GM21381 (cell line): Measurements from ENCODE around the gene CTDSPL.
"Not testable (repeated sequence)": the region's sequence is repeated elsewhere in the genome, so short reads cannot be mapped to it uniquely, and the experiment has no call there.

ENCODE experiments used
- ATAC-seq: cut with Tn5 transposase; IDR thresholded peaks from one replicate; pipeline ENCODE4 v1.9.1; 2021; ENCODE audit warnings: mild to moderate bottlenecking, moderate library complexity; ENCODE audit not compliant: unreplicated experiment

Gene CTDSPL

DNA sequence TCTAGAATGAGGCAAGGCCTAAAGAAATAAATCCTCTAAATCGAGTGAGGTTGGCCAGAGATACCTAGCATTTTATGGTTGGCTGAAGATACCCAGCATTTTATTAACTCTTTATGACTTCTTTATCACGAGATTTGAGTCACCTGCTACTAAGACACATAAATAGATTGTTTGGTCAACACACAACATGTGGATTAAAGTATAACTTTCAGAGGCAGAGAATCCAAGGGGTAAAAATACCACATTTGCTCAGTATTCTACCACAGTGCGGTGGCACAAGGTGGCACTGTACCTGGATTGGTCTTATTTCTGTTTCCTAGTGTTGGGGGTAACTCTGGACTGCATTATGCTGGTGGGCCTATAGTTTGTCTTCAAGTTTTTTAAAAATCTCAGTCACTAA is 102.0 kb downstream of the CTDSPL start:
- no peak for ATAC-seq

DNA sequence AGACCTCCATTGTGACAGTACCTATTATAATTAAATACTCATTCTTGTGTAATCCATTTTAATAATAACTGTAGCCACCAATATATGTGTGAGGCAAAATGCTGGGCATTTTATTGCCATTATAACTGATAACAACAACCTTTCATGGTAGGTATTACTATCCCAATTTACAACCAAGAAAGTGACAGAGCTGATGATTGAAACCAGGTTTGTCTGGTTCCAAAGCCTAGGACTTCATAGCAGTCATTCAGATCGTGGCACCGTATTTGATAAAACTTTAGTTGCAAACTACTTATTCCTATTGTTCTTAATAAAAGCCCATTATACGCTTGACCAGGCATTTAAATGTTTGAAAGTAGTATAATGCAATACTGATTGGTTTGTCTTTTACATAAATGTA is 102.5 kb downstream of the CTDSPL start:
- no peak for ATAC-seq

DNA sequence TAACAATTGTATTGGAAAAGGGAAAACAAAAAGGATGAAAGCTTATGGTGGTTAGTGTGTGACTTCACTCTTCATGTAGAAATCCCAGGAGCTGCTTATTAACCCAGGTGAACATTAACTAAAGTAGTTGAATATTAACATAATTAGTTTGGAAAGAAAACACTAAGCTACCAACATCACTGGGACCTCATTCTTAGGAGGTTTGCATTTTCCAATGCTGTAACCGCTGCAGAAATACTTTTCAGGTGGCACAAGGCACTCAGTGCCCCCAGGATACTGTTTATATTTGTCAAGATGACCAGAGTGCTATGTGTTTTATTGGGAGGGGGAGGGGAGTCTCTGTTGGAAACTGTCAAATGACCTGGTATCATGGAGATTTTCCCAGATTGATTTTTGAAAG is 103.0 kb downstream of the CTDSPL start:
- no peak for ATAC-seq

DNA sequence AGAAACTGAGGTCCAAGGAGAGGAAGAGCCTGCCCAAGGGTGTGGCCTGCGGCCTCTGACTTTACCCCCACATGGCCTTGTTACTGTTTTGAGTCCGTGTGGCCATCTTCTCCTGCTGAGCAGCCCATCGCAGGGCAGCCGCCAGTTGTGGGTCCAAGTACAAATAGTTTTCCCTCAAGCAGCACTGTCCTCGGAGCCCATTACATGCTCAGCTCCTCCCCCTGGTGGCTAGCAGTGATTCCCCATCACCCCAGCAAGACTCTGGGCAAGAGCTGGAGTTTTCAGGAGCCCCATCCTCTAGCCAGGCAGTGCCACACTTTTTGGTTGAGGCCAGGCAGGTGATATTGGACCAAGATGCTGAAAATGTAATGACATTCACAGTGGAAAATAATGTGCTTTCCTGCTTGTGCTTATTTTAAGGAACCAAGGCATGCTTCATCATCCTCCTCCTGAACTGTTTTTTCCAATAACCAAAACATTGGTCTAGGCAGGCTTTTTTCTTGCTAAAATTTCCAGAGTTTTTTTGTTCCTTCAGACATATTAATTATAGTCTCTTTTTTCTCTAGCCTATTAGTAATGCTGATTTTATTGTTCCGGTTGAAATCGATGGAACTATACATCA is 105.7 kb downstream of the CTDSPL start:
- peak; percentile 69 for ATAC-seq

DNA sequence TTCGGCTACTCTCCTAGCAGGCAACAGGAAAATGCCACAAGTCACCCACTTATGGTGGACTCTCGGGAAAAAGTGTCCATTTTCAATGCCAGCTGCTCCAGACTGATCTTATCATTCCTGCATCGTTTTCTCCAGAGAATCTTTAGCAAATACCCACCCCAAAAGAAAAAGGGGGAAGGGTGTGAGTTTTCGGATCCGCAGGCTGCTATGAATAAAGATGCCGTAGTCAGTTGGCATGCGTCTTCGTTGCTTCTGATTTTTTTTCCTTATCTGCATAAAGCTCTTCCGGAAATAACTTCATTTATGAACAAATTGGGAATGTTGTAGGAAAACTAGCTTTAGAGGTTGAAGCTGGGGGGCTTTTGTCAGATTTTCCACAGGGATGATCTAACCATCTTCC is 106.5 kb downstream of the CTDSPL start:
- no peak for ATAC-seq

DNA sequence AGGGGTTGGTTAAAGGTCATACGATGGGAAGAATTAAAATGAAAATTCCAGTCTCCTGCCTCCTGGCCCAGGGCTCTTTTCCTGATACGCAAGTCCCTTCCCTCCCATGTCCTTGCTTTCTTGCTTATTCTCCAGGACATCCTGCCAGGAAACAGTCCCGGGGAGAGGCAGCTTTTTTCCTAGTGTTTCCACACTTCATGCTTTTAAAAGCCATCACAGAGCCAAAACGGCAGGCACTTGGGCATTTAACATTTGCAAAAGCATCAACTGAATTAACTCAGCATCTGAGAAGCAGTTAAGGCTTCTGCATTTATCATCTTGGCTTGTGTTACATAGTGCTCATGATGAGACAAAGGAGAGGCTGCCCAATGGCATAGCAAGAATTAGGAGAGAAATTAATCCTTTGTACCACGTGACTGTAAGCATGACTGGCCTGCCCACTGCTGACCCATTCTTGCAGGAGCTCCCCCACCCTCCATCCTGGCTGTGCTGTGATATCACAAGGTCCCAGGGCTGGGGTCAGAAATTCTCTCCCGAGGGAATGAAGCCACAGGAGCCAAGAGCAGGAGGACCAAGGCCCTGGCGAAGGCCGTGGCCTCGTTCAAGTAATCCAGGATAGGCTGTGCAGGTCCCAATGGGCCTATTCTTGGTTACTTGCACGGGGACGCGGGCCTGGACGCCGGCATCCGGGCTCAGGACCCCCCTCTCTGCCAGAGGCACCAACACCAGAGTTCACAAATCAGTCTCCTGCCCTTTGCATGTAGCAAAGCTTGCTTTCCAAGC is 107.3 kb downstream of the CTDSPL start:
- no peak for ATAC-seq

DNA sequence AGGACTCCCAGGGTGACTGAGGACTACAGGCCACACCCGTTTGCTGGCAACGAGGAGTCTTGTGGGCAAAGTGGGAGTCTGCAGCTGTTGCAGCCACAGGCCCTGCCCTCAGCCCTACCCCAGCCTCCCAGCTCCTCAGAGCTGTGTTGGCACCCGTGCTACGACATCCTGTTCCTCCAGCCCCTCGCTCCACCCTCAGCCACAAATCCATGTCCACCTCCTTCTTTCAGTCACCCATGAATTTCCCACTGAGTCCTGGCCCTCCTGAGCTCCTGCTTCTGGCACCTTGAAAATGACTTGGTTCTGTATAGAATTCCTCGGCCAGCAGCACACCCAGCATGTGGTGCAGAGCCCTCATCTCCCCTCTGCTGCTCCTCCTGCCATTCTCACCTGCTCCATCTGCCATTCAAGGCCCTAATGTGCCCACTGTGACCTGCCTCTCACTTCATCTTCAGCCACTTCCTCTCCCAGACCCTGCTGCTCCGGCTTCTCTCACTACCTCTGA is 108.0 kb downstream of the CTDSPL start:
- no peak for ATAC-seq

DNA sequence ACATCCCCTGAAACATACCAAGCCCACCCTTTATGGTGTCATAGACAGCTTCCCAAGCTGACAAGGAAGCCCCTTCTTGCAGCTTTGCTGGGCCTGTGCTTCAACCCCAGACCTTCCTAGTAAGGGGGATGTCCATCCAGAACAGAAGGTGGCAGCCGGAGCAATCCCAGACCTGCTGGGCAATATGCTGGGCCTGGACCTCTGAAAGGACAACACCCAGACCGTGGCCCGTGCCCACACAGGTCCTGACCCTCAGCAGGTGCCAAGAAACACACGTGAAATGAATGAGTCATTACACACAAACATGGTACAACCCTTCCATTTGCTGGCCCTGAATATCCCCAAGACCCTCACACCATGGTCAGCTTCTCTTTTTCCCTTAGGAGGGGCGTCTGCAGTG is 109.1 kb downstream of the CTDSPL start:
- no peak for ATAC-seq

DNA sequence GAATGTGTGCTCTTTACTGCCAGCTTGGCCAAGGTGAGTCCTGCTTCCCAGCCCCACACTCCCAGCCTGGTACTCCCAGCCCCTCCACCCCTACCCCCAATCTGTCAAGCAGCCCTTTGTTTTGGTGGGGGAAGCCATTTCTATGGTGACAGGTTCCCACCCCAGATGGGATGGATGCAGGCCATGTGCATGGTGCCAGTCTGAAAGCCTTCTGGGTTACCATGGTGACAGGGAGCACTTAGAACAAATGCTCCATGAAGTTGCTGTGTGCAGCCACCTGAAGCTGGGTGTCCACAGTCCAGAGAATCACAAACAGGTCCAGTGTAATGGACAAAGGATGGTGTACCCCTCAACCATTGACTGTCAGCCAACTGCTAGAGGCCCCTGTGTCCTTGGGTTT is 109.8 kb downstream of the CTDSPL start:
- ATAC-seq: no peak

DNA sequence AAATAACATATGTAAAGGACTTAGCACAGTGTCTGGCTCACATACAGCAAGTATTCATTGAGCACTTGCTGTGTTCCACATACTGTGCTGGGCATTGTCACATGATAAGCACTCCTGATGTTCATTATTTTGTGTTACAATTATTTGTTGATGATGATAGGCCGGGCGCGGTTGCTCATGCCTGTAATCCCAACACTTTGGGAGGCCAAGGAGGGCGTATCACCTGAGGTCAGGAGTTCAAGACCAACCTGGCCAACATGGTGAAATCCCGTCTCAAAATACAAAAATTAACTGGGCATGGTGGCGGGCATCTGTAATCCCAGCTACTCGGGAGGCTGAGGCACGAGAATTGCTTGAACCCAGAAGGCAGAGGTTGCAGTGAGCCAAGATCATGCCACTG is 110.4 kb downstream of the CTDSPL start:
- ATAC-seq: not testable (repeated sequence)

DNA sequence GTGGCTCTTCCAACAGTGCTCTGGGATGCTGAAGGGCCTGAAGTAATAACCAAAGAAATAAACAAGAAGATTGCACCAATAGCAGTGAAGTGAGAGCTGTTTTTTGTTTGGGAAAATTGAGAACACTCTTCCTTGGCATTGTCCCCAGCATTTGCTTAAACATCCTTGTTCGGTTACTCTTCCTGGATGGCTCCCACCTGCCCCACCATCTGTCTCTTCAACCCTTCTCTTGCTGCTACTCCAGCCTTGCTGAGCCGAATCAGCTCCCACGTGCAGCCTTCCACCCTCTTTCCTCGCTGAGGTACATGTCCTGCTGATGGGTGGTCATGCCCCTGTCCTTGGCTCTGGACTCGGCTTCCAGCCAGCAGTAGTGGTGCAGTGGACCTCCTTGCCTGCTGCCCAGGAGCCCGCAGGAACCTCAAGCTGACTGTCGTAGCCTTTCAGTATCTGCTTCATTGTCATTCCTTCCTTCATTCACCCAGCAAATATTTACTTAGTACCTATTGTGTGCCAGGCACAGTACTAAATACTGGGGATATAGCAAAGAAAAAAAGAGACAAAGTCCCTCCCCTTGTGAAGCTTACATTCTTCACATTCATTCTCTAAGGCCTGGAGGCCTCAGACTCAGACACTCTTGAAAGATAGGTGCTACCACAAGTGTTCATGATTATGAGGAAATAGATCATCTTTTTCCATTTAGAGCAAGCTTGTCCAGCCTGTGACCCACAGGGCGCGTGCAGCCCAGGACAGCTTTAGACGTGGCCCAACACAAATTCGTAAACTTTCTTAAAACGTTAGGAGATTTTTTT is 111.8 kb downstream of the CTDSPL start:
- ATAC-seq: no peak

DNA sequence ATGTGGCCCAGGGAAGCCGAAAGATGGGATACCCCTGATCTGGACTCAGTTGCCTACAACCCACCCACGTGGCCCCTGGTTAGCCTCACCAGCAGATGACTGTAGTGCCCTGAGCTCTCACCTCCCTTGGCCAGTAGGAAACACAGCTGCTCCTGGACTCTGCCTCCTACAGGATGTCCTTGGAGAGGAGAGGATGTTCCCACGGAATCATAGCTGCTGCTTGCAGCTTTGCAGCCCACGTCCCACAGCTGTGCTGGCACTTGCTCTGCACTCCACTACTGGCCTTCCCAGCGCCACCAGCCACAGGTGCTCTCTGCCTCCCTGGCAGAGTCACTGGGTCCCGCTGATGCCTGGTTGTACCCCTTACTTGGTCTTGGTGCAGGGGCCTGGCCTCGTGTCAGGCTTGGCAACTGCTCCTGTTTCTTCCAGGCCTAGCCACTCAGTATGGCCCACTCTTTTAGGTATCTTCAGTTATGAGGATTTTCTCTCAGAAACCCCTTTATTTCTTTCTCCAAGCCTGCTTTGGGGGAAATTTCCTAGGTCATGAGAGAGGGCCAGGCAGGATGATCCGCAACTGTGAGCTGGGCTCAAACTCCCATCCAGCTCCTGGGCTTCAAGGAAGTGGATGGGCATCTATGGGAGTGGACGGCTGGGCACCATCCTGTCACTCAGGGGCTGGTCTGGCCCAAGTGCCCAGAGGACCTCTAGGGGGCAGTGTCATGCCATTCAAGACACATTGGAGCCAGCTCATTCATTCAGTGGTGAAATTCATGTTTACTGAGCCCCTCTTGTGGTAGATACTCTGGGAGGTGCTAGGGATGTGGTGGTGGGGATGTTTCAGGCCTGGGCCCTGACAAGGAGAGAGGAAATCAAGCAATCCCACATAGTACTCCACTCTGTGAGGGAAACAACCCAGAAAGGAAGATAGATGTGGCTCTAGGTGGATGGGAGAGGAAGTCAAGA is 112.7 kb downstream of the CTDSPL start:
- peak; percentile 83 for ATAC-seq

DNA sequence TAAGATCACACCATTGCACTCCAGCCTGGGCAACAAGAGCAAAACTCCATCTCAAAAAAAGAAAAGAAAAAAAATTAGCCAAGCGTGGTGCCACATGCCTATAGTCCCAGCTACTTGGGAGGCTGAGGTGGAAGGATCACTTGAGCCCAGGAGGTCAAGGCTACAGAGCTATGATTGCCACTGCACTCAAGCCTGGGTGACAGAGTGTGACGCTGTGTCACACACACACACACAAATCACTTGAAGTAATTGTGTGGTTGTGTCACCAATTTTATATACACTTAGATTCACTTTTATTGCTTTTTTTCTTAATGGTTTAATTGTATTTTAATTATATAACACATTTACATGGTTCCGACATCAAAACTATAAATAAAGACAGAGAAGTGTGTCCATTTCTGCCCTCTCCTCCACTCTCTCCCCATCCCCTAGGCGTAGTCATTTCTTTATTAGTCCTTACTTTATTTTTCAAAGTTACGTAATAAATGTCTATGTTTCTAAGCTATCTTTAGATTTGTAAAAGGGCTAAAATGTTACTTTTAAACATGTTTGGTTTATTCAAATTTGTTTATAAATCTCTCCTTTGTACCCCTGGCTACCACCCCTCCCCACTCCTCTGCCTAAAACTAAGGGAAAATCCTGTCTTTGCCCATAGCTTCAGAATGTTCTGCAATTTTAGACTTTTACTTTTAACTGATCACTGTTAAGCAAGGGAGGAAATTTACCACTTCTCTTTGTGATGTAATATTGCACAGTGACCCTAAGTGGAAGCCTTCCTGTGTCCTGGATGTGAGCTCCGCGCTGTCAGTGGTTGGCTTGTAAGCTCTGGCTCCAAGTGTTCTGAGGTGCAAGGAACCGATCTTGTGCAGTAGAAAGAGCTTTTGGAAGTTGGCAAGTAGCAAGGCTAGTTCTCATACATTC is 118.1 kb downstream of the CTDSPL start:
- ATAC-seq: no peak

DNA sequence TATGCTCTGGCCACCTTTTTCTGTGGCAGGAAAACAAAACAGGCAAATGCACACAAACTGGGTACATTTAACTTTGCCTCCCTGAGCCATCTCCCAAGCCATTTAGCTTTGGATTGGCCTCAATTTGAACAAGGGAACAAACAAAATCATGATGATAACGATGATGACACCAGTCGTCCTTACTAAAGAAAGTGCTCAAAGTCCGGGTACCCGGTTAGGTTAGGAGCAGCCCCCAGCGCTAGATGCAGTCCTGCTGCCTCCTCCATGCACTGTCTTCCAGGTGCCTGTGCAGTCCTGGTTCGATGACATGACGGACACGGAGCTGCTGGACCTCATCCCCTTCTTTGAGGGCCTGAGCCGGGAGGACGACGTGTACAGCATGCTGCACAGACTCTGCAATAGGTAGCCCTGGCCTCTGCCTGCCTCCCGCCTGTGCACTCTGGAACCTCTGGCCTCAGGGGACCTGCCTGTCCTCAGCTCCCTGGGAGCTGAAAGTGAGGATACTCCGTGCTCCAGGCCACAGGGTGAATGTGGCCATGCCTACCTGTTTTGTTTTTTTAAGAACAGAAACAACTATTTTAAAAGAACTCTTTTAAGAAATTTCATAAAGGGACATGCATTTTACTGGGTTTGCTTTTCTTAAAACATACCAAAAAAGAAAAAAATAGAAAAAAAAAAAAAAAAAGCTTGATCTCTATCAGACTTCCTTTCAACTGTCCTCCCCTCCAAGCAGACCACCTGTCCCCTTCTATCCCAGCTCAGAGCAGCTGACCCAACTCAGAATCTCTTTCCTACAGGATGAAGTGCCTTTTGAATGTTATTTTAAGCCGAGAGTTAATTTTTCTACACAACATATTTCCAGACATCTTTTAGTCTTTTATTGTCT is 119.0 kb downstream of the CTDSPL start:
- no peak for ATAC-seq

DNA sequence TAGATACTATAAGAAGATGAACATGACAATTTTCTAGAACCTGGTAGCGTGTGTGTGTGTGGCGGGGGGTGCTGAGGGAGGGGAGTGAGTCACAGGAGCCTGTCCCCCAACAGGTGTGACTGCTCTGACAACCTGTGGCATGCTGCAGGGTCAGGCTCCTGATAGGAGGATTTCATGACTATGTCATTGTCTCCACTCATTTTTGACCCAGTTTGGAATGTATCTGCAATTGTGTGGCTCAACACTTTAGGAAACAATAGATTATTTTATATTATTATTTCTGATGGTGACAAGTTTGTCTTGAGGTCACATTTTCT is 119.6 kb downstream of the CTDSPL start:
- ATAC-seq: no peak

DNA sequence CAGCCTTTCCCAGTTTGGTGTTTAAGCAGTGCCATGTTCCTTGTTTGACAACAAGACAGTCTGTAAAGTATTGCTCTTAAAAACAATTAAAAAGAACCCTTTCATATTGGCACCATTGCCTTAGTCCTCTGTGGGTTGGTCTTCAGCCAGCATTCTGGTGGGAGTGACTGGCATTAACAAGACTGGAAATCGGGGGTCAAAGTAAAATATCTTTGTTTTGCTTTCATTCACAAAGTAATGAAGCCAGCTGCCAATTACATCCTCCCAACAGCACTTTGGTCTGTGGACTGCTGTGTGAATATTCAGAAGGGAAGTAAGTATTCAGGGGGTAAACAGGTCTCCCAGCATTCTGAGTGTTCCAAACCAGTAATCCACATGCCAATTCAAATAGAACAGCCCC is 120.7 kb downstream of the CTDSPL start:
- ATAC-seq: no peak

DNA sequence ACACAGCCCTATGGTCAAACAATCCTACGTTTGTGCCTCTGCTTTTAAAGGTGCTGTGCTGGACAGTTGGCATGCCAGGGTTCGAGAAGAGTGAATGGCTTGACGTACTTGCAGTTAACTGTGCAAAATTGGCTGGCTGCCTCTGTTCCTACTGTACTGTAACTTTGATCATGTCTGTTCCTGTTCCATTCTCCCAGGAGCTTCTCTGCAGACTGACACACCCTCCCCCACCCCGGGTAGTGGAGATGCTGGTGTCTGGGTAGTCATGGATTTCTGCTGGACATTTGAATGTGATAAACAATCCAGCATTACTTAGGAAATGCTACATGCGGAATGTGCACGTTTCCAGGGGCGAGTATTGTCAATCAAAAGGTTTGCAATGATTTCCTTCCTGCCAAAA is 122.4 kb downstream of the CTDSPL start:
- ATAC-seq: no peak

DNA sequence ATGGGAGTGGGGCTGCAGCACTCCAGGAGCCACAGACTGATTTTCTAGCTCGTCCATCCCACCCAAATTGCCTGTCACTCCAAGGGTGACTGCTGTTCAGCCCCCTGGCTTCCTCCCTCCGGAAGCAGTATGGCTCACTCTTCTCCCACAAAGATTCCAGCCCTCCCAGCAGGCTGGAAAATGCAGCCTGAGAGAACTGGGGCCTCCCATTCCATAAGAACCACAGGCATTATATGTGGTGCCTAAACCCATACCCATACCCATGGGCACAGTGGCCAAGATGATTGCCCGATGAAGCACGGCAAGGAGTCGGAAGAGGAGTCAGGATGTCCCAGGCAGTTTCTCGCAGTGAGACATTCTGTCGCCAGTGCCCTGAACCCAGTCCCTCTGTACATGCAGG is 122.9 kb downstream of the CTDSPL start:
- no peak for ATAC-seq
